IMR-90 (cell line): ENCODE data around the gene TOMM34. TPM values are rescaled to one million over a fixed set of nuclear protein-coding genes. Genes with fewer than 3 reads are reported as not detected.

Source experiments
- ATAC-seq: fragments of 200-7000 bp; cut with Tn5 transposase; 2 replicates; pipeline ENCODE4 v1.9.1; 2020; ENCODE audit warnings: low read depth, mild to moderate bottlenecking, moderate library complexity
- BruUV-seq: library from RNA; stranded (reverse); fragments of 400-500 nt; replicated peaks from 2 replicates; lab custom pipeline; 2021; lab: Mats Ljungman, UMichigan
- CTCF ChIA-PET: fragments of 300-600 bp; formaldehyde crosslinking; extraction: SDS; loops from one replicate; lab custom pipeline; 2021; ENCODE audit warnings: antibody characterized with exemption; lab: Yijun Ruan, JAX
- POLR2A ChIA-PET: fragments of 300-600 bp; sonication (Branson Sonifier 250); formaldehyde crosslinking; loops from one replicate; lab custom pipeline; 2022; ENCODE audit warnings: antibody characterized with exemption; ENCODE audit not compliant: unreplicated experiment; lab: Charles Lee
- DNase-seq: peaks from one replicate; pipeline ENCODE4 v3.0.0; 2013
- H2AFZ ChIP-seq: replicated peaks from 2 replicates; pipeline ENCODE3; 2013; ENCODE audit warnings: low read length, mild to moderate bottlenecking; ENCODE audit not compliant: poor library complexity
- H2AK5ac ChIP-seq: 2 replicates; pipeline ENCODE4 v1.6.1; 2013; ENCODE audit warnings: low read depth, low read length, inconsistent platforms
- H2AK9ac ChIP-seq: replicated peaks from 2 replicates; pipeline ENCODE3; 2013; ENCODE audit warnings: mild to moderate bottlenecking, low read depth, low read length, moderate library complexity; ENCODE audit not compliant: poor library complexity
- H2BK120ac ChIP-seq: 2 replicates; pipeline ENCODE4 v1.6.1; 2013; ENCODE audit warnings: low read depth, low read length, inconsistent platforms
- H2BK15ac ChIP-seq: 3 replicates; pipeline ENCODE4 v1.6.1; 2013; ENCODE audit warnings: low read depth, low read length, inconsistent platforms
- H2BK20ac ChIP-seq: 2 replicates; pipeline ENCODE4 v1.6.1; 2013; ENCODE audit warnings: low read depth, mild to moderate bottlenecking, inconsistent platforms, low read length, moderate library complexity
- H2BK5ac ChIP-seq: 2 replicates; pipeline ENCODE4 v1.6.1; 2013; ENCODE audit warnings: mild to moderate bottlenecking, low read depth, low read length, inconsistent platforms; ENCODE audit not compliant: poor library complexity, severe bottlenecking
- H3K14ac ChIP-seq: replicated peaks from 2 replicates; pipeline ENCODE4 v1.6.1; 2013; ENCODE audit warnings: low read depth, low read length, inconsistent platforms
- H3K18ac ChIP-seq: 2 replicates; pipeline ENCODE4 v1.6.1; 2013; ENCODE audit warnings: low read depth, low read length, control low read depth
- H3K23ac ChIP-seq: 2 replicates; pipeline ENCODE4 v1.6.1; 2013; ENCODE audit warnings: low read depth, low read length, inconsistent platforms
- H3K27ac ChIP-seq: 2 replicates; pipeline ENCODE4 v1.5.1; 2013; ENCODE audit warnings: mild to moderate bottlenecking, control low read depth, low read length; ENCODE audit not compliant: insufficient read depth
- H3K27me3 ChIP-seq: 2 replicates; pipeline ENCODE4 v1.6.1; 2013; ENCODE audit warnings: low read length; ENCODE audit not compliant: control insufficient read depth, insufficient read depth
- H3K36me3 ChIP-seq: 2 replicates; pipeline ENCODE4 v1.6.1; 2013; ENCODE audit warnings: low read length, mixed read lengths; ENCODE audit not compliant: control insufficient read depth, insufficient read depth
- H3K4ac ChIP-seq: 2 replicates; pipeline ENCODE4 v1.6.1; 2013; ENCODE audit warnings: low read depth, low read length, inconsistent platforms
- H3K4me1 ChIP-seq: 2 replicates; pipeline ENCODE4 v1.6.1; 2013; ENCODE audit warnings: low read length, mixed read lengths; ENCODE audit not compliant: control insufficient read depth, insufficient read depth
- H3K4me2 ChIP-seq: 2 replicates; pipeline ENCODE4 v1.6.1; 2013; ENCODE audit warnings: low read depth, mild to moderate bottlenecking, control low read depth, low read length, moderate library complexity
- H3K4me3 ChIP-seq: 2 replicates; pipeline ENCODE4 v1.5.1; 2013; ENCODE audit warnings: low read depth, mild to moderate bottlenecking, control low read depth, low read length, moderate library complexity; ENCODE audit not compliant: insufficient read depth
- H3K56ac ChIP-seq: 2 replicates; pipeline ENCODE4 v1.6.1; 2013; ENCODE audit warnings: low read length, inconsistent platforms; ENCODE audit not compliant: insufficient read depth; ENCODE audit errors: extremely low read depth
- H3K79me1 ChIP-seq, 2 experiments: 2 replicates each; pipeline ENCODE4 v1.6.1; 2013; ENCODE audit warnings: low read length in 2 of 2, inconsistent platforms in 1 of 2, low read depth in 1 of 2
- H3K9ac ChIP-seq: 2 replicates; pipeline ENCODE4 v1.6.1; 2013; ENCODE audit warnings: low read depth, low read length, control low read depth
- H3K9me1 ChIP-seq: 2 replicates; pipeline ENCODE4 v1.6.1; 2013; ENCODE audit warnings: low read length, inconsistent platforms; ENCODE audit not compliant: insufficient read depth
- H3K9me3 ChIP-seq: 2 replicates; pipeline ENCODE4 v1.6.1; 2013; ENCODE audit warnings: low read length; ENCODE audit not compliant: control insufficient read depth, insufficient read depth
- H4K20me1 ChIP-seq: 2 replicates; pipeline ENCODE4 v1.6.1; 2013; ENCODE audit warnings: low read length, inconsistent platforms; ENCODE audit not compliant: insufficient read depth
- H4K5ac ChIP-seq: 2 replicates; pipeline ENCODE4 v1.6.1; 2013; ENCODE audit warnings: mild to moderate bottlenecking, low read depth, low read length, control low read depth
- H4K8ac ChIP-seq, 2 experiments: 2 replicates each; pipeline ENCODE4 v1.6.1; 2013; ENCODE audit warnings: low read depth in 2 of 2, low read length in 2 of 2, control low read depth in 1 of 2, inconsistent platforms in 1 of 2
- H4K91ac ChIP-seq: 2 replicates; pipeline ENCODE4 v1.6.1; 2013; ENCODE audit warnings: low read depth, low read length, inconsistent platforms; ENCODE audit not compliant: insufficient read depth
- BHLHE40 ChIP-seq: fragments of 150-350 bp; IDR thresholded peaks from 2 replicates; pipeline ENCODE4 v1.6.1; 2016; ENCODE audit warnings: mild to moderate bottlenecking, low read depth, low read length
- CEBPB ChIP-seq: IDR thresholded peaks from 2 replicates; pipeline ENCODE4 v1.6.1; 2012; ENCODE audit warnings: low read depth, low read length, improper control_type of control experiment
- CHD1 ChIP-seq: IDR thresholded peaks from 2 replicates; pipeline ENCODE4 v1.6.1; 2012; ENCODE audit warnings: low read depth, low read length, improper control_type of control experiment
- FOS ChIP-seq: fragments of 150-350 bp; IDR thresholded peaks from 2 replicates; pipeline ENCODE4 v1.6.1; 2016; ENCODE audit warnings: low read depth, low read length
- MAFK ChIP-seq: IDR thresholded peaks from 2 replicates; pipeline ENCODE4 v1.6.1; 2012; ENCODE audit warnings: low read depth, low read length, improper control_type of control experiment
- MAZ ChIP-seq: IDR thresholded peaks from 2 replicates; pipeline ENCODE4 v1.6.1; 2012; ENCODE audit warnings: low read depth, mild to moderate bottlenecking, low read length, improper control_type of control experiment, moderate library complexity, borderline replicate concordance
- MXI1 ChIP-seq: IDR thresholded peaks from 2 replicates; pipeline ENCODE4 v1.6.1; 2012; ENCODE audit warnings: low read depth, mild to moderate bottlenecking, low read length, moderate library complexity, borderline replicate concordance
- NFE2L2 ChIP-seq: fragments of 150-350 bp; IDR thresholded peaks from 2 replicates; pipeline ENCODE4 v1.6.1; 2016; ENCODE audit warnings: low read depth, mild to moderate bottlenecking, low read length
- POLR2A ChIP-seq: IDR thresholded peaks from 2 replicates; pipeline ENCODE4 v1.6.1; 2012; ENCODE audit warnings: mild to moderate bottlenecking, low read depth, low read length
- RAD21 ChIP-seq: IDR thresholded peaks from 2 replicates; pipeline ENCODE4 v1.6.1; 2012; ENCODE audit warnings: low read length, improper control_type of control experiment
- RCOR1 ChIP-seq: IDR thresholded peaks from 2 replicates; pipeline ENCODE4 v1.6.1; 2012; ENCODE audit warnings: mild to moderate bottlenecking, low read length, improper control_type of control experiment; ENCODE audit not compliant: insufficient replicate concordance
- RFX5 ChIP-seq: IDR thresholded peaks from 2 replicates; pipeline ENCODE4 v1.8.0; 2012; ENCODE audit warnings: low read depth, mild to moderate bottlenecking, low read length, moderate library complexity
- SMC3 ChIP-seq: fragments of 150-350 bp; IDR thresholded peaks from 2 replicates; pipeline ENCODE4 v1.6.1; 2016; ENCODE audit warnings: low read depth, mild to moderate bottlenecking, antibody characterized with exemption, low read length, moderate library complexity
- WGBS, 2 experiments: methylation state at CpG; one replicate each; pipeline versions ENCODE4 v1.1.5 to v1.1.7; 2013; ENCODE audit warnings: missing lambda C conversion rate in 2 of 2; ENCODE audit not compliant: insufficient read length in 1 of 2; ENCODE audit errors: extremely low coverage in 2 of 2; 5-methylcytosine and 5-hydroxymethylcytosine counted together
- dilution Hi-C: fragments of 300-500 bp; cut with HindIII; formaldehyde crosslinking; loops from one replicate; pipeline ENCODE4 v1.14.3; 2018; ENCODE audit warnings: low sequenced_read_pairs; ENCODE audit not compliant: unreplicated experiment
- in situ Hi-C: fragments of 300-500 bp; cut with MboI; formaldehyde crosslinking; loops from 3 replicates; pipeline ENCODE4 v1.14.3; 2019; ENCODE audit warnings: low sequenced_read_pairs, inconsistent platforms, mixed read lengths
- intact Hi-C: fragments of 100-400 bp; cut with micrococcal nuclease; formaldehyde crosslinking; loops from 2 replicates; pipeline ENCODE4 v1.10.0; 2022
- polyA plus RNA-seq, 3 experiments: library from polyadenylated mRNA; depleted of rRNA; stranded (reverse); fragments of >200 nt; gene quantifications; 2 replicates each; pipeline ENCODE4 v1.2.3, GENCODE V29; 2012; ENCODE audit warnings: low replicate concordance in 1 of 3
- total RNA-seq: library from RNA; depleted of rRNA; stranded (reverse); fragments of >200 nt; gene quantifications from 2 replicates; pipeline ENCODE4 v1.2.3, GENCODE V29; 2012
- TF ChIP-seq, protein P1 (sequence below): fragments of 150-350 bp; IDR thresholded peaks from 2 replicates; pipeline ENCODE4 v1.6.1; 2016; ENCODE audit warnings: low read depth, mild to moderate bottlenecking, low read length, moderate library complexity, borderline replicate concordance
- TF ChIP-seq, protein P2 (sequence below): conservative IDR thresholded peaks from 2 replicates; pipeline ENCODE4 v1.5.1; 2012; ENCODE audit warnings: mild to moderate bottlenecking, low read depth, low read length, improper control_type of control experiment
- TF ChIP-seq, protein P3 (sequence below): fragments of 150-350 bp; IDR thresholded peaks from 2 replicates; pipeline ENCODE4 v1.6.1; 2017; ENCODE audit warnings: mild to moderate bottlenecking, antibody characterized with exemption, low read length, low read depth

Gene TOMM34
- total and polyA plus RNA-seq, 2 of the 4 experiments (the other 2 are of a cell fraction), result 97.5 to 101 TPM

DNA sequence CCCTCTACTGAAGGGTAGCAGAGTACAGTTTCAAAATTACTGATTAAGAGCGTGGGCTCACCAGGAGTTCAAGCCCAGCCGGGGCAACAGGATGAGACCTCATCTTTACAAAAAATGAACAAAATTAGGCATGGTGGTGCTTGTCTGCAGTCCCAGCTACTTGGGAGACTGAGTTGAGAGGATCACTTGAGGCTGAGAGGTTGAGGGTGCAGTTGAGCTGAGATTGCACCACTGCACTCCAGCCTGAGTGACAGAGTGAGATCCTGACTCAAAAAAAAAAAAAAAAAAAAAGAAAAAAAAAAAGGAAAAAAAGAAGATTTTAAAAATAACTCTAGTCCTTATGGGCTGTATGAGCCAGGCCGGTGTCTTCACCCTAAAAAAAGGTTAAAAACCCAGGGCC lies 31.6 kb downstream of the TOMM34 start:
- no peak overlapping the region for H2BK15ac ChIP-seq
- no peak overlapping the region for H3K4me3 ChIP-seq
- no peak overlapping the region for H2BK120ac ChIP-seq
- H3K27me3 ChIP-seq, result no peaks in the 10 kb centered on the region
- no peaks in the 10 kb centered on the region for H3K4me1 ChIP-seq
- intact Hi-C loops (no loop called here), in situ Hi-C loops (no loop called here), dilution Hi-C loops (no loop called here)
- no peak overlapping the region for H2BK20ac ChIP-seq
- H3K79me1 ChIP-seq, result no peaks in the 10 kb centered on the region
- TF ChIP-seq MAZ, result no peak
- TF ChIP-seq, protein P1, sequence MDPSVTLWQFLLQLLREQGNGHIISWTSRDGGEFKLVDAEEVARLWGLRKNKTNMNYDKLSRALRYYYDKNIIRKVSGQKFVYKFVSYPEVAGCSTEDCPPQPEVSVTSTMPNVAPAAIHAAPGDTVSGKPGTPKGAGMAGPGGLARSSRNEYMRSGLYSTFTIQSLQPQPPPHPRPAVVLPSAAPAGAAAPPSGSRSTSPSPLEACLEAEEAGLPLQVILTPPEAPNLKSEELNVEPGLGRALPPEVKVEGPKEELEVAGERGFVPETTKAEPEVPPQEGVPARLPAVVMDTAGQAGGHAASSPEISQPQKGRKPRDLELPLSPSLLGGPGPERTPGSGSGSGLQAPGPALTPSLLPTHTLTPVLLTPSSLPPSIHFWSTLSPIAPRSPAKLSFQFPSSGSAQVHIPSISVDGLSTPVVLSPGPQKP, result no peak
- no peak for TF ChIP-seq POLR2A
- TF ChIP-seq CEBPB, result no peak
- no peak for TF ChIP-seq NFE2L2
- TF ChIP-seq BHLHE40, result no peak
- TF ChIP-seq MAFK, result no peak
- TF ChIP-seq, protein P2, sequence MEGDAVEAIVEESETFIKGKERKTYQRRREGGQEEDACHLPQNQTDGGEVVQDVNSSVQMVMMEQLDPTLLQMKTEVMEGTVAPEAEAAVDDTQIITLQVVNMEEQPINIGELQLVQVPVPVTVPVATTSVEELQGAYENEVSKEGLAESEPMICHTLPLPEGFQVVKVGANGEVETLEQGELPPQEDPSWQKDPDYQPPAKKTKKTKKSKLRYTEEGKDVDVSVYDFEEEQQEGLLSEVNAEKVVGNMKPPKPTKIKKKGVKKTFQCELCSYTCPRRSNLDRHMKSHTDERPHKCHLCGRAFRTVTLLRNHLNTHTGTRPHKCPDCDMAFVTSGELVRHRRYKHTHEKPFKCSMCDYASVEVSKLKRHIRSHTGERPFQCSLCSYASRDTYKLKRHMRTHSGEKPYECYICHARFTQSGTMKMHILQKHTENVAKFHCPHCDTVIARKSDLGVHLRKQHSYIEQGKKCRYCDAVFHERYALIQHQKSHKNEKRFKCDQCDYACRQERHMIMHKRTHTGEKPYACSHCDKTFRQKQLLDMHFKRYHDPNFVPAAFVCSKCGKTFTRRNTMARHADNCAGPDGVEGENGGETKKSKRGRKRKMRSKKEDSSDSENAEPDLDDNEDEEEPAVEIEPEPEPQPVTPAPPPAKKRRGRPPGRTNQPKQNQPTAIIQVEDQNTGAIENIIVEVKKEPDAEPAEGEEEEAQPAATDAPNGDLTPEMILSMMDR, result no peak
- TF ChIP-seq SMC3, result no peak
- TF ChIP-seq, protein P3, sequence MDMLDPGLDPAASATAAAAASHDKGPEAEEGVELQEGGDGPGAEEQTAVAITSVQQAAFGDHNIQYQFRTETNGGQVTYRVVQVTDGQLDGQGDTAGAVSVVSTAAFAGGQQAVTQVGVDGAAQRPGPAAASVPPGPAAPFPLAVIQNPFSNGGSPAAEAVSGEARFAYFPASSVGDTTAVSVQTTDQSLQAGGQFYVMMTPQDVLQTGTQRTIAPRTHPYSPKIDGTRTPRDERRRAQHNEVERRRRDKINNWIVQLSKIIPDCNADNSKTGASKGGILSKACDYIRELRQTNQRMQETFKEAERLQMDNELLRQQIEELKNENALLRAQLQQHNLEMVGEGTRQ, result no peak
- TF ChIP-seq RAD21, result no peak
- TF ChIP-seq RCOR1, result no peak
- TF ChIP-seq CHD1, result no peak
- TF ChIP-seq FOS, result no peak
- no peak for TF ChIP-seq MXI1
- no peak for TF ChIP-seq RFX5
- H2AK9ac ChIP-seq, result no peak overlapping the region
- no peak overlapping the region for H3K4me2 ChIP-seq
- H3K56ac ChIP-seq, result no peak overlapping the region
- no peak overlapping the region for H3K4ac ChIP-seq
- no peaks in the 10 kb centered on the region for H3K9me3 ChIP-seq
- ATAC-seq (no peak), DNase-seq (no peak)
- no TSS peak for BruUV-seq
- H4K91ac ChIP-seq, result no peak overlapping the region
- no peak overlapping the region for H2AFZ ChIP-seq
- no peak overlapping the region for H2AK5ac ChIP-seq
- no peaks in the 10 kb centered on the region for H4K20me1 ChIP-seq
- ChIA-PET CTCF (no interaction called here), POLR2A (no interaction called here)
- H3K9me1 ChIP-seq, result peaks cover 6% of the 10 kb centered on the region; the same call in 1 of the 2 replicates
- no peak overlapping the region for H3K23ac ChIP-seq
- H3K9ac ChIP-seq, result no peak overlapping the region
- H3K36me3 ChIP-seq, result peaks cover 34% of the 10 kb centered on the region
- no peak overlapping the region for H3K18ac ChIP-seq
- H4K8ac ChIP-seq, result no peak overlapping the region
- H3K27ac ChIP-seq, result no peak overlapping the region
- WGBS, 2 experiments, result no CpG with 5 or more reads among the region's 3 CpGs
- no peak overlapping the region for H3K14ac ChIP-seq
- H2BK5ac ChIP-seq, result no peak overlapping the region
- no peak overlapping the region for H4K5ac ChIP-seq
